GM19023 (cell line): ENCODE results near the gene ATP5ME.
"Not testable (repeated sequence)": the region's sequence is repeated elsewhere in the genome, so short reads cannot be mapped to it uniquely, and the experiment has no call there.

Source experiments
- ATAC-seq: cut with Tn5 transposase; IDR thresholded peaks from one replicate; pipeline ENCODE4 v1.9.1; 2021; ENCODE audit warnings: mild to moderate bottlenecking, moderate library complexity; ENCODE audit not compliant: unreplicated experiment

The ATP5ME gene

DNA sequence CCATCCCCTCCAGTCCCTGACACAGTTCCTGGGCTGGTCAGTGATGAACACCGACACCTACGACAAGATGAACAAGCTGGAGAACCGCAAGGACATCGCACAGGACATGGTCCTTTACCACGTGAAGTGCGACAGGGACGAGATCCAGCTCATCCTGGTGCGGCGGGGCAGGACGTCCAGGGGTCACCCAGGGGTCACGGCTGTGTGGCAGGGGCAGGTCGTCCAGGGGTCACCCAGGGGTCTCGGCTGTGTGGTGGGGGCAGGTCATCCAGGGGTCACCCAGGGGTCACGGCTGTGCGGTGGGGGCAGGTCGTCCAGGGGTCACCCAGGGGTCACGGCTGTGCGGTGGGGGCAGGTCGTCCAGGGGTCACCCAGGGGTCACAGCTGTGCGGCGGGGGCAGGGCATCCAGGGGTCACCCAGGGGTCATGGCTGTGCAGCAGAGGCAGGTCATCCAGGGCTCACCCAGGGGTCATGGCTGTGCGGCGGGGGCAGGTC, 16.7 kb downstream of the ATP5ME start:
- ATAC-seq: no peak

DNA sequence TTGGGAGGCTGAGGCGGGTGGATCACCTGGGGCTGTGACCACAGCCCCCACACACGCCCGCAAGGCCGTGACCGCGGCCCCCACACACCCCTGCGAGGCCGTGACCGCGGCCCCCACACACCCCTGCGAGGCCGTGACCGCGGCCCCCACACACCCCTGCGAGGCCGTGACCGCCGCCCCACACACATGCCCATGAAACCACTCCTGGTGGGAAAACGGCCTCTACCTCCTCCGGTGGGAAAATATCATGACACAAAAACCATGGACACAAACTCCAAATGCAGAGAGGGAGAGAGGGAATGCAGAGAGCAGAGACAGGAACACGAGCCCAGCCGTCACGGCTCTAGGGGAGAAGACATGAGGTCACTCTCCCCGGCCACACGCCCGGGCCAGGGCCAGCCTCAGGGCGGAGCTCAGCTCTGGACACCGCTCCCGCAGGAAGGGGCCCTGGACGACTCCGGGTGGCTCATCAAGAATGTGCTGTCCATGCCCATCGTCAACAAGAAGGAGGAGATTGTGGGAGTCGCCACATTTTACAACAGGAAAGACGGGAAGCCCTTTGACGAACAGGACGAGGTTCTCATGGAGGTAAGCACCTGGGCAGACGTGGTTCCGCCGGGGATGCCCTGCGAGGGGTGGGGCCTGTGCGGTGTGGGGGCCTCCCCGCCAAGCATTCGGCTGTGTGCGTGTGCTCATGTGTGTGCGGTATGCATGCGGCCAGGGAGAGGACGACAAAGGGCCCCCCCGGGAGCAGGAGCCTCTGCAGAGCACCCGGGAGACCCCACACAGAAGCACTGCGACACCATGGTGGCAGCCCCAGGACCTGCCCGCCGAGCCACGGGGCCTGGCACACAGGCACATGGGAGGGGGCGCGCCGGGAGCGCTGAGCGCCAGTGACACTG, 17.4 kb downstream of the ATP5ME start:
- no peak for ATAC-seq

DNA sequence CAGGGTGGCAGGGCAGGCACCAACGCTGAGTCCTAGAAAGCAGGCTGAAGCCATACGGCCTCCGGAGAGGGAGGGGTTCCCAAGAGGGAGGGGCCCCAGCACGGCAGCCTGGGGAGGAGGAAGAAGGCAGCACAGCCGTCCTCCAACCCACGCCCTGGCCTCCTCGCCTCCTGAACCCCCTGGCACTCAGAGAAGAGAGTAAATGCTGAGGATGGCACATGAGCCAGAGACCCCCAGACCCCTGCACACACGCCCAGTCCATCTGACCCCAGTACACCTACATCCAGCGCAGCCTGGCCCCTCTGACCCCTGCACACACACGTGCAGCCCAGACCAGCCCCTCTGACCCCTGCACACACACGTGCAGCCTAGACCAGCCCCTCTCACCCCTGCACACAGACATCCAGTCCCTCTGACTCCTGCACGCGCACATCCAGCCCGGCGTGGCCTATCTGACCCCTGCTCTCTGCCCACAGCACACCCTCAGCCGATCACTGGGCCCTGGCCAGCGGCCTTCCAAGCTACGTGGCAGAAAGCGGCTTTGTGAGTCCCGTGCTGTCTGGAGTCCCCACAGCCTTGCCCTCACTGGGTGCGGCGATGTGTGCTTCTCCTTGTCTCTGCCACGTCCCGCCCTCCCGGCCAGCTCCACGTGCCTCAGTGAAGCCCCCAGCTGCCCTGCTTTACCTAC, 18.5 kb downstream of the ATP5ME start:
- ATAC-seq: no peak

- no peak for ATAC-seq
Observed at GRCh38 chr4:654871-655463, 19.1 kb downstream of the ATP5ME start.

- ATAC-seq: no peak
Observed at GRCh38 chr4:654503-654845, 19.6 kb downstream of the ATP5ME start.

- ATAC-seq: no peak
Observed at GRCh38 chr4:653831-654502, 20.1 kb downstream of the ATP5ME start.

- ATAC-seq: no peak
Observed at GRCh38 chr4:653080-653821, 20.8 kb downstream of the ATP5ME start.

GRCh38 chr4:651884-652642, 22.0 kb downstream of the ATP5ME start:
- ATAC-seq: no peak

- no peak for ATAC-seq
Observed at GRCh38 chr4:650951-651883, 22.9 kb downstream of the ATP5ME start.

- no peak for ATAC-seq
Observed at GRCh38 chr4:650461-650860, 23.6 kb downstream of the ATP5ME start.

DNA sequence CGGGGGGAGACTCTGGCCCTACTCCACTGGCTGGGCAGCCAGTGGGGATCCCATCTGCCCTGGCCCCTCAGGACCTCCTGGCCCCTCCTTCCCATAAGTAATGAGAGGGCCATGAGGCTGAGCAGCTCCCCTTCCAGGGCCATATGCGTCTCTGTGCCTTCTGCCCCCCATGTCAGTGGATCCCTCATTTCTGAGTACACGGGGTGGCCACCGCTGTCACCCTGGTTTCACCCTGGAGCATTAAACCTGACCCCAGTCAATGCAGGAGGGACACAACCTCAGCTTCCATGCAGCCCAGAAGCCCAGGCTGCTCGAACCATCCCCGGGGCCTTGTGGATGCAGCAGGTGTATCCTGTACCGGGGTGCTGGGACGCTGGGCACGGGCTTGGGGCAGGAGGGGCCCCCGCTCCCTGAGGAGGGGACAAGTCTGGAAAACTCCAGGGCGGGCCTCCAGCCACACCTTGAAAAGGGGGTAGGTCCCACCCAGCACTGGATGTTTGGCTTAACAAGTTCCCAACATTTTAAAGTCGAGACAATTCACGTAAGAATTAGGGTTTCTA, 24.2 kb downstream of the ATP5ME start:
- no peak for ATAC-seq

- no peak for ATAC-seq
Observed at GRCh38 chr4:649293-649625, 24.8 kb downstream of the ATP5ME start.

DNA sequence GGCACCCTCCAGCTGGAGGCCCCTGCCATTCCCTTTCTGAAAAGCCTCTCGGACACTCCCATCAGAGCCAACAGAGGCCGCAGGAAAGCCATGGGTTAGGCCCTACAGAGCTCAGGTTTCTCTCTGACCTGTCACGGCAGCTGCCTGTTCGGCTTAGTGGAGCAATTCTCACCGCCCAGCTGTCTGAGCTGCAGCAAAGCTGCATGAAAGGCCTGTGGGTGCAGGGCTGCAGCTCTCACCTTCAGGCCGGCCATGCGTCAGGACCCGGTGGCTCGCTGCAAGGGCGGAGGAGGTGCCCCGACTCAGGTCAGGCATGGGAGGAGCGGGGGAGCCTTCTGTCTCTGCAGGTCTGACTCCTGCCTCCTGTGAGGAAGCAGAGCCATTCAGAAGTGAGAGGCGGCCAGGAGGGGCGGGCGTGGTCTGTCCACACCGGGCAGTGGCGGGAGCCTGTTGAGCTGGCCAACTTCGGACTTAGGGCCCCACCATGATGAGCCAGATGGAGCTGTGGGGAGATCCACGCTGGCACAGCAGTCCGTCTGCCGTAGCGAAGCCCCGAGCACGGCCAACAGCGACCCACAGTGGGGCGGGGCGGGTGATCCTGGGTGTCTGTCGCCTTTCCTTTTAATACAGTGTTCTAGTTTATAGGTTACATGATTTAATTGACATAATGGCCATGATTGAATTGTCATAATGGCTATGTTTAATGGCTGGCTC, 25.3 kb downstream of the ATP5ME start:
- ATAC-seq: no peak

DNA sequence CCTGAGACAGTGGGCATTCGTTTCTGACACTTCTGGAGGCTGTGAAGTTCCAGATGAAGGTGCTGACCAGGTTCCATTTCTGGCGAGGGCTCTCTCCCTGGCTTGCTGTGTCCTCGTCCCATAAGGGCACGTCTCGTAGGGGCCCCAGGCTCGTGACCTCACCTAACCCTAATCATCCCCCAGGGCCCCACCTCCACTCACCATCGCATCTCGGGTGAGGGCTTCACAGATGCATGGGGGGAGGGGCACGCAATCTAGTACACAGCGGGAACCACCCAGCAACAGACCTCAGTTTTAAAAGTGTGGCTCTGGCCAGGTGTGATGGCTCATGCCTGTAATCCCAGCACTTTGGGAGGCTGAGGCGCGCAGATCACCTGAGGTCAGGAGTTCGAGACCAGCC, 26.6 kb downstream of the ATP5ME start:
- no peak for ATAC-seq

DNA sequence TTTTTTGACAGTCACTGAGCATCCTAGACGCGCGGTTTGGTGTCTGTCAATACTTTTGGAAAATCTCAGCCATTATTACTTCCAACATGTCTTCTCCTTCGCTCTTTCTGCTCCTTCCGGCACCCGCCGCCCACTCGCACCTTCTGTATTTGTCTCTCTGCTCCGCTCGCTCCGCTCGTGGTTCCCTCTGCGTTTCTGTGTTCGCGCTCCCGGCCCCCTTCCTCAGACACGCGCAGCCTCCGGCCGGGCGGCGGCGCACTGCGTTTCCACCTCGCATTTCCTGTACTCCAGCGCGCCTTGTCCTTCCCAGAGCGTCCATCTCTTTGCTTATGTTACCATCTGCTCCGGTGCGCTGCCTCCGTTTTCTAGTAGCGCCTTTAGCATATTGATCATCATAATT, 27.6 kb downstream of the ATP5ME start:
- ATAC-seq: no peak

DNA sequence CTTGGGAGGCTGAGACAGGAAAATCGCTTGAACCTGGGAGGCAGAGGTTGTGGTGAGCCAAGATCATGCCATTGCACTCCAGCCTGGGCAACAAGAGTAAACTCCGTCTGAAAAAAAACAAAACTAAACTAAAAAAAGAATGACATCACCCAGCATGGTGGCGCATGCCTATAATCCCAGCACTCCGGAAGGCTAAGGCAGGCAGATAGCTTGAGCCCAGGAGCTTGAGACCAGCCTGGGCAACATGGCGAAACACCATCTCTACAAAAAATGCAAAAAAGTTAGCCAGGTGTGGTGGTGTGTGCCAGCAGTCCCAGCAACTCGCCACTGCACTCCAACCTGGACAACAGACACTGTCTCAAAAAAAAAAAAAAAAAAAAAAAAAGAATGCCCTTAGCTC, 31.7 kb downstream of the ATP5ME start:
- ATAC-seq: not testable (repeated sequence)

- ATAC-seq: no peak
Observed at GRCh38 chr4:637536-638280, 36.4 kb downstream of the ATP5ME start.
